Measurements from ENCODE around the gene ABHD6.
"Not testable (repeated sequence)": the region's sequence is repeated elsewhere in the genome, so short reads cannot be mapped to it uniquely, and the experiment has no call there.

The ABHD6 gene

DNA sequence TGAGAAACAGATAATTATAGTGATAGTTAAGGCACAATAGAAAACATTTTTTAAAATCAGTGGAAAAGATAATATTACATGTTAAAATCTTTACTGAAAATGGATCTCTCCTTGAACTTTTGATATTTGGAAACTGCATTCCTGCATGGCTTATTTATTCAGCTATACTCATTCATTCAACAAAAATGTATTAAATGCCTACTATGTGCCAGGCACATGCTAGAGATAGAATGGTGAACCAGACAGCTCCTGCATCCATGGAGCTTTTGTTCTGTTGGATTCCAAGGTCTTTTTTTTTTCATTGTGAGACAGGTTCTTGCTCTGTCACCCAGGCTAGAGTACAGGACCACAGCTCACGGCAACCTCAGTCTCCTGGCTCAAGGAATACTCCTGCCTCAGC is 99.6 kb downstream of the ABHD6 start:
- in situ Hi-C loops (cut with MboI; ENCODE audit: low sequenced_read_pairs), result no loop called here

DNA sequence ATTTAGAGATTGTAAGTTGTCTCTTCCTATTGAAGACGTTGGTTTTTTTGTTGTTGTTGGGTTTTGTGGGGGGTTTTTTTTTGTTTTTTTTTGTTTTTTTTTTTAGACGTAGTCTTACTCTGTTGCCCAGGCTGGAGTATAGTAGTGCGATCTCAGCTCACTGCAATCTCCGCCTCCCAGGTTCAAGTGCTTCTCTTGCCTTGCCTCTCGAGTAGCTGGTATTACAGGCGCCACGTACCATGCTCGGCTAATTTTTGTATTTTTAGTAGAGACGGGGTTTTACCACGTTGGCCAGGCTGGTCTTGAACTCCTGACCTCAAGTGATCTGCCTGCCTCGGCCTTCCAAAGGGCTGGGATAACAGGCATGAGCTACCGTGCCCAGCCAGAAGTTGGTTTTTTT is 101.6 kb downstream of the ABHD6 start:
- in situ Hi-C loops (cut with MboI; ENCODE audit: low sequenced_read_pairs), result not testable (repeated sequence)

DNA sequence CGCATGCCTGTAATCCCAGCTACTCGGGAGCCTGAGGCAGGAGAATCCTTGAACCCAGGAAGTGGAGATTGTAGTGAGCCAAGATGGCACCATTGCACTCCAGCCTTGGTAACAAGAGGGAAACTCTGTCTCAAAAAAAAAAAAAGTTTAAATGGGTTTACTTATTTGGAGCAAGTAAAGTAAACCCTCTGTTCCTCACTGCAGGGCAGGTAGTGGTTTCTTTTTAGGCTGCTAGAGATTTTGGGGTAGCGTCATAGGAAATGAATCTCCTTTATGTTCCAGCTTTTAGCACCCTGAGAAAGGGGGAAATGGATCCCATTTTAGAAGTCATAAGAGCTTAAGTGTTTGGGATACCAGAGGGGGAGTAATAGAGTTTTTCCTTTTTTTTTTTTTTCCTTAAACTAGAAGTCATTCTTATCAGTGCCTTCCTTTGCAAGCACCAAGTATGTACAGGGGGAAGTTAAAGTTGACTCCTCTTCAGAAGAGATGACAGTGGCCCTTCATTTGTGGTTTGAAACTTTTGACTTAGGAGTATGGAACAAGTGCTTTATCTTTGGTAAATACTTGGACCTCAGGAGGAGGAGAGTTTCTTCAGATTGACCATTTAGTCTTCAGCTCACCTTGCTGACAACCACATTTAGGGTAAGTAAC is 103.1 kb downstream of the ABHD6 start:
- in situ Hi-C loops (cut with MboI; ENCODE audit: low sequenced_read_pairs), result no loop called here

DNA sequence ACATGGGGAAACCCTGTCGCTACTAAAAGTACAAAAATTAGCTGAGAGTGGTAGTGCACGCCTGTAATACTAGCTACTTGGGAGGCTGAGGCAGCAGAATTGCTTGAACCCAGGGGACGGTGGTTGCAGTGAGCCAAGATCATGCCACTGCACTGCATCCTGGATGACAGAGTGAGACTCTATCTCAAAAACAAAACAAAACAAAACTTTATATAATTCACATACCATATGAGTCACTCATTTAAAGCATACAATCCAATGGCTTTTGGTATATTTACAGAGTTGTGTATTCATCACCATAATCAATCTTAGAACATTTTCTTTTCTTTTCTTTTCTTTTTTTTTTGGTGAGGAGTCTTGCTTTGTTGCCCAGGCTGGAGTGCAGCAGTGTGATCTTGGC is 103.8 kb downstream of the ABHD6 start:
- in situ Hi-C loops (cut with MboI; ENCODE audit: low sequenced_read_pairs), result no loop called here

DNA sequence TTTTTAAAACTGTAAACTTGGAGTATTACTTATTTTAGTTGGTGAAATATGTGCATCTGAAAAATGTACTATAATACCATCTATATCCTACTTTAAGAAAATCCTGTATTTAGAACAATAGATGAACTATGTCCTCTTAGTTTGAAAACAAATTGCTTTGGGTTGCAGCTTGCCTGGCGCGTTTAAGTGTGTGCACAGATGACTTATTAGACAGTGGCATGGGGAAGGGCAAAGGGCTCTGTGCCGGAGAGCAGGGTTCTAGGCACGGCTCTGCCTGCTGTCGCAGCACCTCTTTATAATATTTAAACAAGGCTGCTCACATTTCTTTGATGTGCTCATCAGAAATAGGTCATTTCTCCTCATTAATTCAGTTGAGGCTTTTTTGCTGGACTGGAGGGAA is 105.1 kb downstream of the ABHD6 start:
- in situ Hi-C loops (cut with MboI; ENCODE audit: low sequenced_read_pairs), result no loop called here
